GM18498 (cell line): ENCODE data around the gene RPSA.
"Not testable (repeated sequence)": the region's sequence is repeated elsewhere in the genome, so short reads cannot be mapped to it uniquely, and the experiment has no call there.

ENCODE experiments used
- ATAC-seq: cut with Tn5 transposase; IDR thresholded peaks from one replicate; pipeline ENCODE4 v1.9.1; 2021; ENCODE audit warnings: mild to moderate bottlenecking, moderate library complexity; ENCODE audit not compliant: unreplicated experiment

RPSA gene

GRCh38 chr3:39453134-39453533, 46.6 kb downstream of the RPSA start:
- no peak for ATAC-seq

GRCh38 chr3:39453872-39454271, 47.4 kb downstream of the RPSA start:
- not testable (repeated sequence) for ATAC-seq

DNA sequence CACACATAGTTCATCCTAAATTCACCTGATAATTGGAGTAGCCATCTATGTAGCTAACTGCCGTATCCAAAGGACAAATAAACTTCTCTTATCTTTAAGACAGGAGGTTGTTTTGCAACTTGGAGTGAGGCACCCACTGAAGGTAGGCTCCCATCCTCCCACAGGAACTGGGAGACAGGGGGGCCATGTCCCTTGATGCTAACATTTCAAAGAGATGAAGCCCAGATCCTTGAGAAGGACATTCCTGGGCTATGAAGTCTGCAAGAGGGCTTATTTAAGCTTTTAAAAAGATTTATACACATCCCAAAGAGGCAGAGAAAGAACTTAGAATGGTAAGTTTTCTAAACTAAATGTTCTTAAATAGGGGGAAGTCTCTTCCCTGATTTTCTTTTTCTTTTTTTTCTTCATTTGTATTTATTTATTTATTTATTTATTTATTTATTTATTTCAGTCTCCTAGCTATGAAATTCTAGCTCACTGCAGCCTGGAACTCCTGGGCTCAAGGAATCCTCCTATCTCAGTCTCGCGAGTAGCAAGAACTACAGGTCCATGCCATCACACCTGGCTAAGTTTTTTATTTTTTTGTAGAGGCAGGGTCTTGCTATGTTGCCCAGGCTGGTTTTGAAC, 48.2 kb downstream of the RPSA start:
- no peak for ATAC-seq

GRCh38 chr3:39456159-39456558, 49.6 kb downstream of the RPSA start:
- ATAC-seq: no peak

DNA sequence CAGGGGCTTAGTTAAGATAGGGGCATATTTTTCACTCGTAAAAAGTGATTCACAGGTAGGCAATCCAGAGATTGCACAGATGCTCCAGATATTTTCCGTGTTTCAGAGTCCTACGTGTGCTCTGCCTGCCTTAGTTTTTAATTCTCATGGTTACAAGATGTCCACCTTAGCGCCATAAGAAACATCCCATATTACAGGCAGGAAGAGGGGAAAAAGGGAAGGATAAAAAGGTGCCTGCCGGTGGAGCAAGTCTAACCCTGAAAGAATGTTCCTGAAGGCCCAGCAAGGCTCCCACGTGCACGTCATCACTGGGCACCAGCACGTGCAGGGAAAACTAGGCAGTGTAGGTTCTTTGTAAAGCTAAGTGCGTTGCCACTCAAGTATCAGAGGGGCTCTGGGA, 50.8 kb downstream of the RPSA start:
- ATAC-seq: no peak

DNA sequence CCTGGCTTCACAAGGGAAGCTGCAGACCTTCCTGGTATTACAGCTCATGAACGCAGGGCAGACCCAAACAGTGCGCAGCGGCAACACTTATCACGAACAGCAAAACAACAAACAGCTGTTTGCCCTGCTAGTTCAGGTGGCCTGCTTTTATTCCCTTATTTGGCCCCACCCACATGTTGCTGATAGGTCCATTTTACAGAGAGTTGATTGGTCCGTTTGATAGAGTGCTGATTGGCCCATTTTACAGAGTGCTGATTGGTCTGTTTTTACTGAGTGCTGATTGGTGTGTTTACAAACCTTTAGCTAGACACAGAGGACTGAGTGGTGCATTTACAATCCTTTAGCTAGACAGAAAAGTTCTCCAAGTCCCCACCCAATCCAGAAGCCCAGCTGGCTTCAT, 52.1 kb downstream of the RPSA start:
- ATAC-seq: not testable (repeated sequence)

DNA sequence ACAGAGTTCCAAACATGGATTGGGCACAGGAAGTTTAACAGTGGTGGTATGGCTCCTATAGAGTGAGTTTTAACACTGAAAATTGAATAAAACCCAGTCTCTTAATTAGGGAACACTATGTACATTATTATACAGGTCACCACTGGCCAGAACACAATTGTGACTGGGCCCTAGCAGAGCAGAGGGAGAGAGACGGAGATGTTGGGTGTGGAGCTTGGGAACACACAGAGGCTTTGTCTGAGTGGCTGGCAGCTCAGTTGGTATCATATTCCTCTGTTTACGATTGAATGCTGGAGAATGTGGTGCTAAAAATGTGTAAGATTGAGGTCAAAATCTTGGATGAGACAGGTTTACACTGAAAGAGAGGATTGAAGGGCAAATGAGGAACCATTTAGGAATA, 54.2 kb downstream of the RPSA start:
- ATAC-seq: no peak
